Stimulated activated CD4-positive, alpha-beta T cell treated with anti-CD3 and anti-CD28 coated beads, Interleukin-4, amount 100 ng/mL, for 24 hours (primary cell): ENCODE results near the gene DIPK1B.

Experiments used
- DNase-seq: peaks from one replicate; pipeline ENCODE4 v3.0.0-alpha.2; 2020

DIPK1B gene

GRCh38 chr9:136686794-136687711 lies 25.3 kb upstream of the DIPK1B start, which contains the start of gene AGPAT2:
Gene AGPAT2 (minus strand): TSS chr9:136687457. CDS start chr9:136687357, 100 bp downstream.
- DNase-seq, result peak; percentile 64

GRCh38 chr9:136687721-136688223 lies 24.6 kb upstream of the DIPK1B start:
- DNase-seq, result no peak

- no peak for DNase-seq
These were observed 23.9 kb upstream of the DIPK1B start for GRCh38 chr9:136688274-136689107.

- no peak for DNase-seq
These were observed 23.3 kb upstream of the DIPK1B start for GRCh38 chr9:136689108-136689460.

GRCh38 chr9:136690104-136690805 lies 22.1 kb upstream of the DIPK1B start:
- DNase-seq, result no peak

- no peak for DNase-seq
These were observed 21.5 kb upstream of the DIPK1B start for GRCh38 chr9:136690806-136691261.

GRCh38 chr9:136691316-136692184 lies 20.8 kb upstream of the DIPK1B start:
- no peak for DNase-seq

GRCh38 chr9:136692185-136693134 lies 19.9 kb upstream of the DIPK1B start:
- DNase-seq, result no peak

GRCh38 chr9:136693135-136693489 lies 19.3 kb upstream of the DIPK1B start:
- no peak for DNase-seq

GRCh38 chr9:136693490-136694162 lies 18.7 kb upstream of the DIPK1B start:
- no peak for DNase-seq

GRCh38 chr9:136694163-136694871 lies 18.1 kb upstream of the DIPK1B start:
- peak; percentile 19 for DNase-seq

- no peak for DNase-seq
These were observed 17.5 kb upstream of the DIPK1B start for GRCh38 chr9:136694872-136695247.

GRCh38 chr9:136695435-136695895 lies 16.9 kb upstream of the DIPK1B start:
- no peak for DNase-seq

GRCh38 chr9:136695955-136696354 lies 16.4 kb upstream of the DIPK1B start:
- DNase-seq, result no peak

GRCh38 chr9:136696502-136696901 lies 15.9 kb upstream of the DIPK1B start:
- DNase-seq, result no peak

GRCh38 chr9:136697146-136697820 lies 15.1 kb upstream of the DIPK1B start:
- no peak for DNase-seq

- no peak for DNase-seq
These were observed 14.4 kb upstream of the DIPK1B start for GRCh38 chr9:136697821-136698526.

GRCh38 chr9:136698635-136699246 lies 13.6 kb upstream of the DIPK1B start:
- DNase-seq, result no peak
